Measurements from ENCODE around the gene KAT2B. TPM values are rescaled to one million over a fixed set of nuclear protein-coding genes. Genes with fewer than 3 reads are reported as not detected.
A peak's percentile ranks its signal among the peaks of the same experiment; 100 is the strongest.

KAT2B gene
- total RNA-seq, 4 donors from 2014 or later = 57.2 to 122 (median 74.9) TPM

DNA sequence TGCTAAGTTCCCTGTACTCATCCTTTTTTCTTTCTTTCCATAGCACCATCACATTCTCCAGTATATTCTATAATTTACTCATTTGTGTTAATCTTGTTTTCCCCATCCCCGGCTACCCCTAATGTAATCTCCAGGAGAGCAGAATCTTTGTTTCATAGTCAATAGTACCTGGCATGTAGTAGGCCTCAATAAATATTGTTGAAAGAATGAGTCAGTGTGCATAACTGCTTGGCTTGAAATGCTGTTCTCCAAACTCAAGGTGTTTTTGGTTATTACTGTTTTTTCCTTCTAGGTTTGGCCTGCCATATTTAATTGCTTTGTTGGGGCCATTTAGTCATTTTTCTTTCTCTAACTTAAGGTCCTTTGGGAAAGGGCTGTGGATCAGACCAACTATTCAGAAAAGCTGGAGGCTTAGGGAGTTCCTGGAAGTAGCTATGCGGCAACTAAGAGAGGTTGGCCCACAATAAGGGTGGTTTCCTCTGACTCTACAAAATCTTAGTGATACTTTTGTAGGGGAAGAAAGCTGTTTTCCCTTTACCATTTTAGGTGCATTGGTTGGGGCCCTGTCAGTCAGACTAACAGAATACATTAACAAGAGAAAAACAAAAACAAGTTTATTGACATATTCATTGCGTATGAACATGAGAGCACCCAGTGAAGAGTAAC lies 28.4 kb downstream of the KAT2B start:
- H3K4me1 ChIP-seq = peaks cover 30 to 34% of the 10 kb centered on the region in 2 donors
- no peaks in the 10 kb centered on the region for H3K27me3 ChIP-seq
- H3K27ac ChIP-seq = no peak overlapping the region
- 77 to 78% methylated on average over 3 of the region's 3 CpGs for WGBS, 2 donors
- intact Hi-C loops (cut with DNase I) = no loop called here
- no peaks in the 10 kb centered on the region for H3K36me3 ChIP-seq
- DNase-seq = no peak
- no peak overlapping the region for H3K4me3 ChIP-seq (replicated peaks in 1 of 3)
- H3K9me3 ChIP-seq = no peaks in the 10 kb centered on the region
- TF ChIP-seq, protein P1, sequence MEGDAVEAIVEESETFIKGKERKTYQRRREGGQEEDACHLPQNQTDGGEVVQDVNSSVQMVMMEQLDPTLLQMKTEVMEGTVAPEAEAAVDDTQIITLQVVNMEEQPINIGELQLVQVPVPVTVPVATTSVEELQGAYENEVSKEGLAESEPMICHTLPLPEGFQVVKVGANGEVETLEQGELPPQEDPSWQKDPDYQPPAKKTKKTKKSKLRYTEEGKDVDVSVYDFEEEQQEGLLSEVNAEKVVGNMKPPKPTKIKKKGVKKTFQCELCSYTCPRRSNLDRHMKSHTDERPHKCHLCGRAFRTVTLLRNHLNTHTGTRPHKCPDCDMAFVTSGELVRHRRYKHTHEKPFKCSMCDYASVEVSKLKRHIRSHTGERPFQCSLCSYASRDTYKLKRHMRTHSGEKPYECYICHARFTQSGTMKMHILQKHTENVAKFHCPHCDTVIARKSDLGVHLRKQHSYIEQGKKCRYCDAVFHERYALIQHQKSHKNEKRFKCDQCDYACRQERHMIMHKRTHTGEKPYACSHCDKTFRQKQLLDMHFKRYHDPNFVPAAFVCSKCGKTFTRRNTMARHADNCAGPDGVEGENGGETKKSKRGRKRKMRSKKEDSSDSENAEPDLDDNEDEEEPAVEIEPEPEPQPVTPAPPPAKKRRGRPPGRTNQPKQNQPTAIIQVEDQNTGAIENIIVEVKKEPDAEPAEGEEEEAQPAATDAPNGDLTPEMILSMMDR (IDR thresholded peaks at IDR 0.05) = no peak
- TF ChIP-seq POLR2A (IDR thresholded peaks at IDR 0.05) = no peak

DNA sequence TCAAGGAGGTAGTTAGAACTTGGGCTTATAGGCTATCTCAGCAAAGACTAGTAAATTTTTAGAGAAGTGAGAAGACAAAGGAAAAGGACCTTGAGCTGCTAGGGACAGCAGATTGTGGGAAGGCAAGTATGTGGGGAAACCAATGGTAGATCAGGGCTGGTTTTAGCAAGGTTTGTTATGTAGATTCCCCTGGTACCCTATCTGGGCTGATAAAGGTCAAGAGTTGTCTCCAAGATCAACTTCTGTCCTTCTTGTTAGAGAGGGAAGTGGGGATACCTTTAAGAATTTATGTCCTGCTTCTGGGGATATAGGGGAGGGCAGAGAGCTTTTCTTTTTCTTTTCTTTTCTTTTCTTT lies 28.9 kb downstream of the KAT2B start:
- Histone ChIP-seq H3K36me3 (peaks cover 0 to 3% of the 10 kb centered on the region in 2 donors), H3K27me3 (no peaks in the 10 kb centered on the region), H3K4me3 (replicated peaks in 1 of 3) (no peak overlapping the region), H3K27ac (no peak overlapping the region), H3K4me1 (peaks cover 30 to 34% of the 10 kb centered on the region in 2 donors), H3K9me3 (no peaks in the 10 kb centered on the region)
- intact Hi-C loops (cut with DNase I) = no loop called here
- TF ChIP-seq, protein P1 (IDR thresholded peaks at IDR 0.05) = no peak
- TF ChIP-seq POLR2A (IDR thresholded peaks at IDR 0.05) = no peak
- no peak for DNase-seq

DNA sequence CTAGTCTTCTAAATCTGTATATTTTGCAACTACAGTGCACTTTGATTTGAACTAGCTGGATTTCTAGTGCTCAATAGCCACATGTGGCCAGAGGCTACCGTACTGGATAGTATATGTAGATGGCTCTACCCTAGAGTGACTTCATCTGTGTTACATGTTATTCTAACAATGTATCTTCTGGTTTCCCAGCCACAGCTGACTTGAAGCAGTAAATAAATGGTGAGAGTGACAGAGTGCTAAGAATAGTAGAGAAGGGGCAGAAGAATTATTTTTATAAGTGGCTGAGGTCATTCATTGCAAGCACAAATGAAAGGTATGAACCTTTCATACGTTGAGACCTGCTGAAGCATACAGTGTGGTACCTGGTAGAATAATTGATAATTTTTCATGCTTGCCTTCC lies 30.9 kb downstream of the KAT2B start:
- H3K36me3 ChIP-seq = peaks cover 0 to 3% of the 10 kb centered on the region in 2 donors
- no peak overlapping the region for H3K27ac ChIP-seq
- TF ChIP-seq POLR2A (IDR thresholded peaks at IDR 0.05) = no peak
- TF ChIP-seq, protein P1 (IDR thresholded peaks at IDR 0.05) = no peak
- no peaks in the 10 kb centered on the region for H3K27me3 ChIP-seq
- intact Hi-C loops (cut with DNase I) = no loop called here
- H3K4me1 ChIP-seq = peaks cover 24 to 27% of the 10 kb centered on the region in 2 donors
- no peaks in the 10 kb centered on the region for H3K9me3 ChIP-seq
- no peak for DNase-seq
- no peak overlapping the region for H3K4me3 ChIP-seq (replicated peaks in 1 of 3)
- WGBS, 2 donors = 89 to 91% methylated on average over 2 of the region's 2 CpGs

DNA sequence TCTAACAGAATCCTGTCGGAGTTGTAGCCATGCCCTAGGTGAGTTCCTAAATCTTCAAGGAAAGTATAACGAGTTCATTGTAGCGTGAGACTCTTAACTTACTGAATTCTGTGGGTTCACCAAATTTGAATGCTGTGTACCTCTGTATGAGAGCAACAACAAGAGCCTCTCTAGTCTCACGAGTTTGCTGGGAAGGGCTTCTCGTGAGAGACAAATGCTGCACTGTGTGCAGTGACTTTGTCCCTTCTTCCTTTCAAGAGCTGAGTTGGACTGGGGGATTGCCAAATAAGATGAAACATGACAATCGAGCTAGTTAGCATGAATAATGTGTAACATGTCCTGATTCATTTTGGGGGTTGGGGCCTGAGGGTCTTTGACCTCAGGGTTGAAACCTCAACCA lies 32.2 kb downstream of the KAT2B start:
- peaks cover 0 to 3% of the 10 kb centered on the region in 2 donors for H3K36me3 ChIP-seq
- no peaks in the 10 kb centered on the region for H3K9me3 ChIP-seq
- no peak overlapping the region for H3K4me3 ChIP-seq (replicated peaks in 1 of 3)
- TF ChIP-seq POLR2A (IDR thresholded peaks at IDR 0.05) = no peak
- TF ChIP-seq, protein P1 (IDR thresholded peaks at IDR 0.05) = no peak
- H3K27me3 ChIP-seq = no peaks in the 10 kb centered on the region
- peak overlapping the region; percentile 26 to 56 (median 45) for H3K27ac ChIP-seq
- H3K4me1 ChIP-seq = peaks cover 22 to 26% of the 10 kb centered on the region in 2 donors
- WGBS, 2 donors = 44 to 55% methylated on average over 6 of the region's 6 CpGs
- intact Hi-C loops (cut with DNase I) = no loop called here
- peak; percentile 41 to 71 for DNase-seq

DNA sequence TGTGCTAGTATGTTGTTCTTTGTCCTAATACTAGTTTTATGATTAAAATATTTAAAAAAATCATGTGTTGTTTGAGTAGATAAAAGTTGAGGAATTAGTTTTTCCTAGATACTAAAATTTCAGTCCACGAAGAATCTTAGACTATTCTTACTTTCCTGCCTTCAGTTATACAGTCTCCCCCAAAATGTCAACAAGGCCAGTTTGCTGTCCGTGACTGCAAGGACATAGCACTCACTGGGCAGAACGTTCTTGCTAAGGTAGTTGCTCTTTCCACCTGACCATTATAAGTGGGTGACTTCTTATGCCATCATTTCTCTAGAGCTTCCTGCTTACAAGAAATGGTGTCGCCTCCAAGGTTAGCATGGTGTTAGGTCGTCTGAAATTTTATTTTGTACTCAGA lies 32.8 kb downstream of the KAT2B start:
- Histone ChIP-seq H3K4me1 (peaks cover 26% of the 10 kb centered on the region in 2 donors), H3K9me3 (no peaks in the 10 kb centered on the region), H3K27me3 (no peaks in the 10 kb centered on the region), H3K27ac (peak overlapping the region; percentile 26 to 67 (median 56)), H3K36me3 (peaks cover 0 to 3% of the 10 kb centered on the region in 2 donors), H3K4me3 (replicated peaks in 1 of 3) (no peak overlapping the region)
- DNase-seq = peak; percentile 55 to 66
- WGBS, 2 donors = 64 to 66% methylated on average over 5 of the region's 5 CpGs
- intact Hi-C loops (cut with DNase I) = no loop called here
- TF ChIP-seq, protein P1 (IDR thresholded peaks at IDR 0.05) = no peak
- peak in 1 of 2 donors; percentile 33 for TF ChIP-seq POLR2A (IDR thresholded peaks at IDR 0.05)

Data from thyroid gland (tissue), 4 donors.